Sigmoid colon (tissue), 4 donors: Measurements from ENCODE around the gene RABGGTA.

Experiments
- CTCF ChIP-seq, 4 experiments: fragments of 450-650 bp in 3 of 4; fragments of 200-600 bp in 1 of 4; IDR thresholded peaks; one replicate each; pipeline ENCODE4 v1.5.1; 2016 to 2019; ENCODE audit warnings: antibody characterized with exemption in 4 of 4, mild to moderate bottlenecking in 3 of 4, moderate library complexity in 2 of 4
- POLR2A ChIP-seq, 2 donors: fragments of 450-650 bp; IDR thresholded peaks; one replicate each; pipeline ENCODE4 v1.6.1; 2016; ENCODE audit warnings: antibody characterized with exemption in 2 of 2, mild to moderate bottlenecking in 2 of 2, moderate library complexity in 2 of 2
- POLR2AphosphoS5 ChIP-seq, 4 donors: sonication (generic); formaldehyde crosslinking; IDR thresholded peaks; one replicate each; pipeline ENCODE4 v1.6.1; 2017; ENCODE audit warnings: antibody characterized with exemption in 4 of 4

GRCh38 chr14:24224618-24225071 is 46.8 kb downstream of the RABGGTA start:
- TF ChIP-seq CTCF (IDR thresholded peaks at IDR 0.05) (no peak), POLR2AphosphoS5 (IDR thresholded peaks at IDR 0.05) (no peak), POLR2A (IDR thresholded peaks at IDR 0.05) (no peak)
